PC-9 (cell line): ENCODE results near the gene CNKSR3.

Source experiments
- CTCF ChIP-seq: fragments of 200-600 bp; sonication (generic); conservative IDR thresholded peaks from 2 replicates; pipeline ENCODE4 v1.6.1; 2017; ENCODE audit warnings: mixed run types, antibody characterized with exemption, mild to moderate bottlenecking, moderate library complexity
- EZH2 ChIP-seq: fragments of 200-600 bp; sonication (generic); IDR thresholded peaks from 2 replicates; pipeline ENCODE4 v1.8.0; 2017; ENCODE audit warnings: antibody characterized with exemption, low read depth

- TF ChIP-seq CTCF, result no peak
- no peak for TF ChIP-seq EZH2
Measured at GRCh38 chr6:154459513-154459912, 51.0 kb downstream of the CNKSR3 start.
